Measurements from ENCODE around the gene SNX22. TPM values are rescaled to one million over a fixed set of nuclear protein-coding genes. Genes with fewer than 3 reads are reported as not detected.

SNX22 gene
- total RNA-seq, 1 donor from 2014 or later, result 0.34 TPM

Other genes with a start within 250 kb of the SNX22 start
- 6.5 and 21.1 TPM in 2 replicates for gene DAPK2, start 105.2 kb upstream of the SNX22 start, total RNA-seq
- 38.9 and 46.6 TPM in 2 replicates for gene CIAO2A, start 57.9 kb upstream of the SNX22 start, total RNA-seq
- 52.4 and 56.2 TPM in 2 replicates for gene SNX1, start 55.7 kb upstream of the SNX22 start, total RNA-seq
- gene PPIB, start 11.3 kb downstream of the SNX22 start, total RNA-seq, result 815 and 1,069 TPM in 2 replicates
- gene CSNK1G1, start 204.4 kb downstream of the SNX22 start, total RNA-seq, result 25.9 and 34.1 TPM in 2 replicates
- gene PCLAF, start 229.7 kb downstream of the SNX22 start, total RNA-seq, result 13.4 and 31.2 TPM in 2 replicates
- gene TRIP4, start 236.1 kb downstream of the SNX22 start, total RNA-seq, result 10.7 and 13.9 TPM in 2 replicates